HT-29 (cell line): ENCODE results near the gene OGFOD3. TPM values are rescaled to one million over a fixed set of nuclear protein-coding genes. Genes with fewer than 3 reads are reported as not detected.
"Not testable (repeated sequence)": the region's sequence is repeated elsewhere in the genome, so short reads cannot be mapped to it uniquely, and the experiment has no call there.

ENCODE experiments used
- DNase-seq: peaks from one replicate; pipeline ENCODE4 v3.0.0-alpha.2; 2015; ENCODE audit warnings: low spot score
- total RNA-seq: library from RNA; depleted of rRNA; stranded (reverse); fragments of >200 nt; shearing (Covaris generic); gene quantifications from 2 replicates; pipeline ENCODE4 v1.2.3, GENCODE V29; 2014

Gene OGFOD3
- total RNA-seq, 1 experiment from 2014 or later = 51.4 TPM

DNA sequence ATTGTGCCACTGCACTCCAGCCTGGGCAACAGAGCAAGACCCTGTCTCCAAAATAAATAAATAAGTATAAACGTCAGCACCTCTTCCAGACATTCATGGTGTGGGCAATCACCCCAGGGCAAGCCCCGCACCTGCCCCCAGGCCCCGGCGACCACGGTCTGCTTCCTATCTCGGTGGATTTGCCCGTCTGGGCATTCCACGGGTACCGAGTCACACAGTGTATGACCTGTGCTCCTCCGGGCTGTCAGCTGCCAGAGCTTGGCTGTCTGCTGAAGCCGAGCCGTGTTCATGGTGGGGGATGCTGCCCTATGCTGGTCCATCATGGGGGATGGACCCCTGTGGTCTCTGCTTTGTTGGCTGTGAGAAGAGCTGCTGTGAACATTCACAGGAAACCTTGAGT, 16.7 kb upstream of the OGFOD3 start:
- DNase-seq = no peak

DNA sequence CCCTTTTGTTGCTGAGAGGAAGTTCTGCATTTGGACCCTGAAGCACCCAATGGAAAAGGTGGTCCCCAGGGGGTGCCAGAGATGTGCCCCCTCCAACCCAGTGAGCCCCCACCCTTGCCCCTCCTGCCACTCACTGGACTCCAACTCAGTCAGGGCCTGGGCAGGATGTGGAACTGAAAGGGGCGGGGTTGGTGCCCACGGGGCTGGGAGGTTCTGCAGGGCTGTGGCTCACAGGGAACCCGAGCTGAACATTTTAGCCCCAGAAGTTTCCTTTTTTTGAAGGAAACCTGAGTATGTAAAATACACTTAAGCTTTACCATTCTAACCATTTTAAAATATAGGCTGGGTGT, 15.8 kb upstream of the OGFOD3 start:
- no peak for DNase-seq

DNA sequence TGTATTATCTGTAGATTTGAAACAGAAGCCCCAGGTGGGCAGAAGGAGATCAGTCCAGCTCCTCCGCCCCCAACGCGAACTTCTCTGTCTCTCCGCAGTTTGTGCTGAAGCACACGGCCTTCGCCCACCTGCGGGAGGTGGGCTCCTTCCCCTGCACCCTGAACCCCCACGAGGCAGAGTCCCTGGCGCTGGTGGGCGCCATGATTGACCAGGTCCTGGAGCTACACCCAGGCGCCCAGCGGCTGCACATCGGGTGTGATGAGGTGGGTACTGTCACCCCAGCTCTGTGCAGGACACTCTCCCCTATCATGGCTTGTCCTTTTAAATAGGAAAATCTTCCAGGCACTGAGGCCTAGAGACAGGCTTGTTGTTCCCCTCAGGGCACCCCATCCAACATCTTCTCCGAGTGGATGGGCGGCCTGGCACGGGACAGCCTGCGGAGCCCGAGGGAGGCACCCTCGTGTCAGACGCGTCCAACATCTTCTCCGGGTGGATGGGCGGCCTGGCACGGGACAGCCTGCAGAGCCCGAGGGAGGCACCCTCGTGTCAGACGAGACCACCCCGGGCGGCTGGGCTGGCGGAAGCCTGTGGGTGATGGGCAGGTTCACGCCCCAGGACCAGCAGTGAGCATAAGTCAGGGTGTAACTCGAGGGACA, 15.3 kb upstream of the OGFOD3 start:
- DNase-seq = no peak

DNA sequence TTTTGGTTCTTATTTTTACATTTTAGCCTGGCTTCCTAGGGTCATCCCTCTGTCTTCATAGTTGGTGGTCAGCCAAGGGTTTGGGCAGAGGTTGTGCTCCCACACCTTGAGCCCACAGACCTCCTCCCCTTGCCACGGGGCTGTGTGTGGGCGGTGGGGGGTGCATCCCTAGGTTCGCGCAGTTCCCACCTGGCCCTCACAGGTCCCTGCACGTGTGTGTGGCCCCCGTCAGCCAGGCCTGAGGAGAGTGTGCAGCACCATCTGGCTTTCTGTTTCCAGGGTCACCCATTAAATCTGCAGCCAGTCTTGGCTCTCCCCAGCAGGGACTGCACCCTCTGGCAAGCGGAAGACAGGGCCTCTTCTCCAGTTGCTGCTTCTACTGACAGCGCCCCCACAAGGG, 13.6 kb upstream of the OGFOD3 start:
- no peak for DNase-seq

DNA sequence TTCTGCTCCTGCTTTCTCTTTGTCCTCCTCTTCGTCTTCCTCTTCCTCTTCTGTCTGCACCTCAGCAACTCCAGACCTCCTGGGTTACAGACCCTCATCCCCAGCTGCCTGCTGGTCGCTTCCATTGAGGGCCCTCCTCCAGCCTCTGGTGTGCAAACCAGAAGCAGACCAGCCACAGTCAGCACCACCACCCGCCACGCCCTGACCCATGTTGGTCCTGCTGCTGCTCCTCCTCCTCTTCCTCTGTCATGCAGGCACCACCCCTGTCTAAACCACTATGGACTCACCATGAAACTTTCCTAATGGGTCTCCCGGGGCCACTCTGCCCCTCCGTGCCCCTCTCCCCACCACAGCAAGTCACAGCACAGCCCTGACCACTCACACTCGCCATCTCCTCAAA, 11.4 kb upstream of the OGFOD3 start:
- no peak for DNase-seq

DNA sequence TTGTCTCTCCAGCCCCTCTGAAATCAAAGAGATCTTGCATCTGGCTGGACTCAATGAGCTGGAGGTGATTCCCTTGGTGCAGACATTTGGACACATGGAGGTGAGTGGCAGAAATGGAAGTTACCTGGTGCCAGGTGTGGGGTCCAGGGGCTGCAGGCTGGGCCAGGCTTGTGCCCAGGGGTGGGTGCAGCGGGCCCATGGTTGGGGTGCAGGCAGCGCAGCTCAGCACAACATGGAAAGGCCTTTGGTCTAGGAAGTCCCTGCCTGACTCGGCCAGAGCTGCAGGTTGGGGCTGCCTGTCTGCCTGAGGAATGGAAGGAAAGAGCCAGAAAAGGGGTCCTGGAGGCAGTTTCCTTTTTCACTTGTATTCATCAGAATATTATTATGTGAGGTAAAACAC, 10.2 kb upstream of the OGFOD3 start:
- no peak for DNase-seq

DNA sequence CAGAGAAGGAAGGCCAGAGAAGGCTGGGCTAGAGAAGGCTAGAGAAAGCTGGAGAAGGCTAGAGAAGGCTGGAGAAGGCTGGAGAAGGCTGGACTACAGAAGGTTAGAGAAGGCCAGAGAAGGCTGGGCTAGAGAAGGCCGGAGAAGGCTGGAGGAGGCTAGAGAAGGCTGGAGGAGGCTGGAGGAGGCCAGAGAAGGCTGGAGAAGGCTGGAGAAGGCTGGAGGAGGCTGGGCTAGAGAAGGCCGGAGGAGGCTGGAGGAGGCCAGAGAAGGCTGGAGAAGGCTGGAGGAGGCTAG, 6.4 kb upstream of the OGFOD3 start:
- no peak for DNase-seq

DNA sequence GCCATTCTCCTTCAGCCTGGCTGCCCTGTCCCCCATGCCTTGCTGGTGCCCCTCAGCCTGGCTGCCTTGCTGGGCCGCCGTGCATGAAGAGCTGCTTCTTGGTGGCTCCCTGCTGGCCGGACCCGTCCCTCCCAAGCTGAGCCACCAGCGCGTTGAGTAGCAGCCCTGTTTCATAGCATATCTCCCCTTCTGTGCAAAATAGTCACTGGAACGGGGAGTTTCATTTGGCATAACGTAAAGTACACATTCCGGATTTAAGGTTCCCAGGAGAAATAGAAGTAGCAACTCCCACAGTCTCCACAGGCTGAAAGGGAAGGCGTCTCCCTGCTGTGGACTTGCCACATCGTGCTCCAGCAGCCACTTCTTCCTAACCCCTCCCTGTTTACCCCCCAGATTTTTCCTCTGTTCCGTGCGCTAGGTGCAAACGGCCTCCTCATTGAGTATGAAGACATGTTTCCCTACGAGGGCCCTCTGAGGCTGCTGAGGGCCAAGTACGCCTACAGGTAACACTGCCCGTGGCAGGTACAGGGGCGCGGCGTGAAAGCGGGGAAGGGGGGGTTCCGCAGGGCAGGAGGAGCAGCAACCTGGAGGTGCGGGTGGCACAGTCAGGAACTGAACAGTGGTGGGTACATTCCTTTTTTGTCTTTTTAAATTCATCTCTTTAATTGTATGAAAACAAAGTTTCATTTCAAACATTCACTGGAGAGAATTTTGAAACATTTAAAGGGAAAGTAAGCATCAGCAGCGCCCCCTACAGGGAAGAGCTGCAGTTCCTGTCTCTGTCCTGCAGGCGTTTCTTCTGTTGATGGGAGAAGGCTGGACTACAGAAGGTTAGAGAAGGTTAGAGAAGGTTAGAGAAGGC, 5.8 kb upstream of the OGFOD3 start:
- DNase-seq = peak; percentile 74

DNA sequence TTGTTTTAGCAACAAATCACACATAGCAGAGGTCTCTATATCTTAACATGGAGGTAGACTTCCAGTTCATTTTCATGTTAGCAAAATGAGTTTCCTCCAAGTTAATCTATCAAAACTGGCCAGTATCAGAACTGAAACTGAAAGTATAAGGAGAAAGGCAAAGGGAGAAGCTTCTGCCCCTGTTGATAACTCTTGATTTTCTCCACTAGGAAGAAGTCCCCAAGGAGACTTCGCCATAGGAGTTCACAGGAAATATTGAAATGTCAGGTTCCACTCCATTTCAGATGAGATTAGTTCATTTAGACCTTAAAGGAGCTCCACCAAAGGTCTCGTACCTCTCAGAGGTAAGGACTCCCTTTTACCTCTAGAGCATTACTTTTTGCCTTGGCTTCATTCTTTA, 1.2 kb upstream of the OGFOD3 start:
- DNase-seq = no peak

DNA sequence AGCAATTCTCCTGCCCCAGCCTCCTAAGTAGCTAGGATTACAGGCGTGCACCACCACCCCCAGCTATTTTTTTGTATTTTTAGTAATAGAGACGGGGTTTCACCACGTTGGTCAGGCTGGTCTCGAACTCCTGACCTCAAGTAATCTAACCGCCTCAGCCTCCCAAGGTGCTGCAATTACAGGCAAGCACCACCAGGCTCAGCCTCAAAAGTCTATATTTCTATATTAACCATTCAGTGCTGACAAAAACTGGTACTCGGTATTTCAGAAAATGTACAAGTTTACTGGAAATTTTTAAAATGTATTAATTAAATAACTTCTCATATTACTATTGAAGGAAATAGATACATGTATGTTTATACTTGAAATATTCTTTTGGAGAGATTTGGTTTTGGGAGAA, 1.6 kb downstream of the OGFOD3 start:
- no peak for DNase-seq

DNA sequence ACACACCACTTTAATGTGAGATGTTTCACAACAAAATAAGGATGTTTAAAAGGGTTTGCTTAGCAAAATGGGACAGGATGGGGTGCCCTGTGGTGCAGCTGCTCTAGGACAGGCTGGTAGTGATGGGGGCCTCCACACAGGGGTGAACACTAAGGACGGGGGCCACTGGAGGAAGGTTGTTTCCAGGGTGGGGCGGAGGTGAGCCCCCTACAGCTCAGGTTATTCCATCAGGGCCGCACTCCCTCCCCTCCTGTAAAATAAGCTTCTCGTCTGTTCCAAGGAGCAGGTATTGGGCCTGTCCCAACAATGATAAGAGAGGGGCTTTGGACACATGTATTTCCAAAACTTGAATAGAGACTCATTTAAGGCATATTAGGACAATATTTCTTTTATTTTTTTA, 2.1 kb downstream of the OGFOD3 start:
- no peak for DNase-seq

DNA sequence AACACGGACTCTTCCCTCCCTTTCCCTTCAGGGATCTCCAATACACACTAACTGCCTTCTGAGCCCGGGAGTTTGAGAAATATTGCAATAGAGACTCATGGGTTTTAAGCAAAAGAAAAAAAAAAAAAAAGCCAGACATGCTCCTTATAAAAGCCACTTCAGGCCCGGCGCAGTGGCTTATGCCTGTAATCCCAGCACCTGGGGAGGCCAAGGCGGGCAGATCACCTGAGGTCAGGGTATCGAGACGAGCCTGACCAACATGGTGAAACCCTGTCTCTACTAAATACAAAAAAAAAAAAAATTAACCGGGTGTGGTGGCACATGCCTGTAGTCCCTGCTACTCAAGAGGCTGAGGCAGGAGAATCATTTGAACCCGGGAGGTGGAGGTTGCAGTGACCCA, 2.6 kb downstream of the OGFOD3 start:
- DNase-seq = no peak

DNA sequence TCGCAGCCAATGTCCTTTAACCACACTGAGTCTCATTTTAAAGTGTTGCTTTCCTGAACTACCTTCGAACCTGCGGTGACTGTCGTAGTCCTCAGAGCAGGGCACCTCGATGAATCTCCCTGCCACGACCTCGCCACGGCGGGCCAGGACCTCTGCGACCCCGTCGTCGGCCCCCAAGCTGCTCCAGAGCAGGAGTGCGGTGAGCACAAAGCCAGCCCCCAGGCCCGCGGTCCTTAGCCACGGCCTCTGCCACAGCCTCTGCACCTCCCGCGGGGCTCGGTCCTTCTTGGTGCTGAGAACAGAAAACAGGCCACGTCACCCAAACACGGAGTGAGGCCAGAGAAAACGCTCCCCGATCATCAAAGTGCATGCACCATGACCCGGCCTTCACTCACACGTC, 3.0 kb downstream of the OGFOD3 start:
- no peak for DNase-seq

DNA sequence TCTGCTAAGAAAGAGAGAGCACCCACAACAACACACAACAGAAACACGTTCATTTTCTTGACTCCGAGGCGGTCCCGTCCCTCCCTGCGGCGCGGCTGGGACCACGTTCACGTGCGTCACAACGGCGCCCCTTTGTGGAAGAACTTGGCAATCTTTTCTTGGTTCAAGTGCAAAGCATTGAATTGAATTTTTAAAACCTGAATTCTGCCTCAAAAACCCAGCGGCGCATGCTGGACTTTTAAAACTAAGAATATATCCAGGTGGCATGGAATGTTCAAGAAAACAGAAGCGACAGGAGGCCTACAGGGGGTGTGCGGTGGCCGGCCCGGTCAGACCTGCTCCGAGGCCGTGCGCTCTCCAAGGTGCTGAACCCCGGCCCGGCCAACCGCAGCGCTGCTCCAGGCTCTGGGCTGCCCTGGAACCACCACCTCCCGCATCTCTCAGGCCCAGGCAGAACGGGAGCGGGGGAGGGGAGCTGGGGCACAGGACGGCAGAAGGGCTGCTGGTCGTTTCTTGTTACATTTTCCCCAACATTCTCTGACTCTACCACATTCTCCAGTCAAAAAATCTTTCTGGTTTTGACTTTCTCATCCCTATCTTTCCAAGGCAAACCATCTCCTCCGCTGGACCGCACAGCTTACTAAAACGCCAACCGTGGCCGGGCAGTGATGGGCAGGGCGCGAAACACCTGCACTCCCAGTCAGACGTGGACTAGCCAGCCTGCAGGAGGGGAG, 3.7 kb downstream of the OGFOD3 start:
- peak; percentile 76 for DNase-seq

DNA sequence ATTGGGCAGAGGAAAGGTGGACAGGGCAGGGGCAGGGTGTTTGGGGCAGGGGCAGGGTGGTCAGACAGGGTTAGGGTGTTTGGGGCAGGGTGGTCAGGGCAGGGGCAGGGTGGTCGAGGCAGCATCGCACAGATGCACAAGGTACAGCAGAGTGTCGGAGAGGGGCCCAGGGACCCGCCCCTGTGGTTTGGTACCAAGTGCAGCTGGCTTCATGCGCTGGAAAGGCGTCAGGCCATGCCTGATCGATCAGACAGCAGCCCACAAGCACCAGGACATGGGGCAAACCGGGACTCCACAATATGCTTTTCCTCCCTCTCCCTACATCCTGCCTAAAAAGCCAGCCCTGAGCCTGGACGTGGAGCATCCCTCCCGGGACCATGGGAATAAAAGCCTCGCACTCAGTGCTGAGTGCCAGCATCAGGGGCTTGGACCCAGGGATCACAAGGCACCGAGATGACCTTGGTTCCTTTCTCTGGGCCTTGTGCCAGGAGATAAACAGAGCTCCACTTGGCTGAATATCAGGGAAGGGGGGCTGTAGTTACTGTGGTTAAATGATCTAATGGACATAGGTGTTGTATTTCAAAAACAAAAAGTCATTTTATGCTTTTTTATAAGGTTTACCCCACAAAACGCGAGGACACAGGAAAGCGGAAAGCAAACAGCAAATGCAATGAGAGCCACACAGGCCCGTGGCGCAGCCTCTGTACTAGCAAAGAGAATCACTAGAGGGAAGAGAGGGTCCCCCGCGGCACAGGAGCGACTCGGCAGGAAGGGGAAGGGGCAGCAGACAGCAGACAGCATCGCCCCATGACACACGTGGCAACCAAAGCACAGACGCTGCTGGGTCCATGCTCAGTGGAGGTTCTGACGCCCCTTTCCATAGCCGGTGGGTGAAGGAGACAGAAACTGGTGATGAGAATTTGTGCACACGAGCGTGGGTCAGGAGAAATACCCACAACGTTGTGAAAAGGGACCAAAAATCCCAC, 5.6 kb downstream of the OGFOD3 start:
- DNase-seq = no peak

DNA sequence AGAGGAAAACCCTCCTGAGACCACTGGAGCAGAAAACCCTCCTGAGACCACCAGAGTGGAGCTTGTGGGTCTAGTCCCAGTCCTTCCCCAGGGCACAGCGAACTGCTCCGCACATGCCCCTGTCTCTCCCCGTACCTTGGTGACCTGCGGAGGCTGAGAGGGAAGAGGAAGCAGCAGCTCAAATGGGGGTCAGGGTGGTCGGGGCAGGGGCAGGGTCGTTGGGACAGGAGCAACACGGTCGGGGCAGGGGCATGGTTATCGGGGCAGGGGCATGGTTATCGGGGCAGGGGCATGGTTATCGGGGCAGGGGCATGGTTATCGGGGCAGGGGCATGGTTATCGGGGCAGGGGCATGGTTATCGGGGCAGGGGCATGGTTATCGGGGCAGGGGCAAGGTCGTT, 6.3 kb downstream of the OGFOD3 start:
- not testable (repeated sequence) for DNase-seq

DNA sequence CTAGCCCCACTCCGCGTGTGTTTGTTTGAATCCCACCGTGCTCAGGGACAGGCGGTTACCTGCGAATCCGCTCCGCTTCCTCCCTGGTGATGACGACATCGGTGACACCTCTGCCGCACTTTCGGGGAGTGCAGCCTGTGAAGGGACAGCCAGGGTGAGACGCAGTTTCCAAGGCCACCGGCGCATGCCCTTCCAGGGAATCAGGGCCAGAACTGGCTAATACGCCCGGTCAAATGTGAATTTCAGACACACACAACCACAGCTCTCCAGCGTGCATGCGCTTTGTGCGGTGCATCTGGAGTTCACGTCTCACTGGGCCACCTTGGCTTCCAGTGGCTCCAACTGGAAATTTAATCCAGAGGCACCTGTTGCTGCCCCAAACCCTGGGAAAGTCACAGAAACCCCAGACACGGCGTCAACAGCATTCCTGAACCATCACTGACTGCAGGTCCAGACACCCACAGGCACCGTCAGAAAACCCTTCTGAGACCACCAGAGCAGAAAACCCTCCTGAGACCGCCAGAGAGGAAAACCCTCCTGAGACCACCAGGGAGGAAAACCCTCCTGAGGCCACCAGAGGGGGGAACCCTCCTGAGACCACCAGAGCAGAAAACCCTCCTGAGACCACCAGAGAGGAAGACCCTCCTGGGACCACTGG, 6.9 kb downstream of the OGFOD3 start:
- no peak for DNase-seq

DNA sequence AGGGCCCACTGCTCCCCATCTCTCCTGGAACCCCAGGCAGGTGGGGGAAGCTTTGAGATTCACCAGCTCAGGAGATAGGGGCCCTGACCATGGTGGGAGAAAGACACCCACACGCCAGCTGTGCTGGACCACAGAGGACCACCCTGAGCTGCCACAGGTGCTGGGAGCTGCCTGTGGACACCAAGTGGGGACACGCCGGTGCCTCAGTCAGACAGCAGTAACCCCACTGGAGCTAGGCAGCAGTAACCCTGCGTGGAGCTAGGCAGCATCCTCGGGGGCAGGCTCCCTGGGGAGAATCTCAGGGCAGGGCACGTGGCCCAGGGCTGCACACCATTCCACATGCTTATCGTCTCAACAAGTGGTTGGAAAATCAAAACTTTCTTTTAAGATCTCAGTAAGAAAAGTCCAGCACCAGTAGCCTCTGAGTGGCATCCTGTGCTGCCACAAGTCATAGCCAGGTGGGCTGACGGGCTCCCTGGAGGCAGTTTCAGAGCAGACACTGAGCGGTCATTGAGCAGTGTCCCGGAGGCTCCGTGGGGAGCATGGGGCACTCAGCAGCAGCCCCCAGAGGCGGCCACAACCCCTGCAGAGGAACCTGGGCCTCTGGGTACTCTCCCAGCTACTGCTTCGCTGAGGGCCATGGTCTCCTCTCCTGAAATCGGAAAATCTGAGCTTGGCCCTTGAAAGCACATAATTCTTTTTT, 8.2 kb downstream of the OGFOD3 start:
- no peak for DNase-seq

DNA sequence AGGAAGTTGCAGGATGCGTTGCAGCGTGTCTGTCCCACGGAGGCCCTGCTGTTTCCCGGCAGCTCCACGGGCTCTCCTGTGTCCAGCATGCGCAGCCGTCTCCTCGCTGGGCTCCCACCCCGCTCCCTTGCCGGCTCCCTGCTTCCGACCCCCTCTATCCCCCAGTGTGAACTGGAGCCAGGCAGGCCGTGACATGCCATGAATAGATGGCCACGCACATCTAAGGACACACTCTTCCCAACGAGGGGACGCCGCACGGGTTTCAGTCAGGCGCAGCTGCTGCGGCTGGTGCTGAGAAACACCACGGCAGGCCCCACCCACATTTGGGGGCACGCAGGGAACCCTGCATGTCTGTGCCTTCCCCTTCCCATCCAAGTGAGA, 9.5 kb downstream of the OGFOD3 start:
- DNase-seq = no peak

DNA sequence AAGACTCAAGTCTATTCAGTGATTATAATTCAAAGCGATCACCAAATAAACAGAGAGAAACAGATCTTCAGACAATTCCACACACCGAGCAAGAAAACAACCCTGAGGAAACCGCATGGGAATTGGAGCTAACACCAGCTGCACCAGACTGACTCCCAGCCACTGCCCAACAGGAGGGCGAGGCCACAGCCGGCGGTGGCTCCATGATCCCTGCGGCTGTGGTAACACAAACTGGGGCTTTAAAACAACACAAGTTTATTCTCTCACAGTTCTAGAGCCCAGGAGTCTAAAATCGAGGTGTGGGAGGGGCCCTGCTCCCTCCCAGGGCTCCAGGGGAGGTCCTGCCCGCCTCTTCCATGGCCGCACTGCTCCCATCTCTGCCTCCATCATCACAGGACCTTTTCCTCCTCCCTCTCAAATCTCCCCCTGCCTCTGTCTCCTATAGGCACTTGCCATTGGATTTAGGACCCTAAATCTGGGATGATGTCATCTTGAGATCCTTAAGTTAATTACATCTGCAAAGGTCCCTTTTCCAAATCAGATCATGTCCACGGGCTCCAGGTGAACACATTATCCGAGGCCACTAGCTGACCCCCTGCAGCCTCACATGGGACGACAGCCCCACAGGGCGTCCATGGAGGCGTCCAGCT, 10.0 kb downstream of the OGFOD3 start:
- DNase-seq = no peak
